ENCODE results near the gene SHC2.
"Not testable (repeated sequence)": the region's sequence is repeated elsewhere in the genome, so short reads cannot be mapped to it uniquely, and the experiment has no call there.

Gene SHC2

GRCh38 chr19:491146-491741 is 30.4 kb upstream of the SHC2 start:
- no peak for DNase-seq

GRCh38 chr19:489418-490196 is 28.8 kb upstream of the SHC2 start:
- no peak for DNase-seq

- DNase-seq: peak; percentile 91 to 94
Measured at GRCh38 chr19:488505-489417, 27.9 kb upstream of the SHC2 start.

GRCh38 chr19:485583-486236 is 24.9 kb upstream of the SHC2 start:
- no peak for DNase-seq

- DNase-seq: no peak
Measured at GRCh38 chr19:485077-485476, 24.2 kb upstream of the SHC2 start.

- DNase-seq: no peak
Measured at GRCh38 chr19:484494-484893, 23.7 kb upstream of the SHC2 start.

- DNase-seq: no peak
Measured at GRCh38 chr19:483332-484072, 22.7 kb upstream of the SHC2 start.

- DNase-seq: no peak
Measured at GRCh38 chr19:482186-483041, 21.6 kb upstream of the SHC2 start.

GRCh38 chr19:481100-481499 is 20.3 kb upstream of the SHC2 start:
- not testable (repeated sequence) for DNase-seq

GRCh38 chr19:480016-480855 is 19.4 kb upstream of the SHC2 start:
- DNase-seq: peak in 1 of 2 experiments; percentile 57

GRCh38 chr19:478976-479375 is 18.1 kb upstream of the SHC2 start:
- no peak for DNase-seq

- DNase-seq: no peak
Measured at GRCh38 chr19:478236-478903, 17.5 kb upstream of the SHC2 start.

GRCh38 chr19:475360-475759 is 14.5 kb upstream of the SHC2 start:
- no peak for DNase-seq

GRCh38 chr19:474126-475078 is 13.6 kb upstream of the SHC2 start:
- no peak for DNase-seq

- no peak for DNase-seq
Measured at GRCh38 chr19:472005-472858, 11.4 kb upstream of the SHC2 start.

- no peak for DNase-seq
Measured at GRCh38 chr19:470701-471100, 9.9 kb upstream of the SHC2 start.

GRCh38 chr19:469833-470232 is 9.0 kb upstream of the SHC2 start:
- no peak for DNase-seq
